Ovary (tissue), 9 donors: ENCODE results near the gene TTC3. TPM values are rescaled to one million over a fixed set of nuclear protein-coding genes. Genes with fewer than 3 reads are reported as not detected.

ENCODE experiments used
- DNase-seq, 5 donors: peaks; one replicate each; pipeline ENCODE4 v3.0.0-alpha.2; 2019 to 2020
- H3K27ac ChIP-seq, 2 donors: fragments of 200-600 bp; one replicate each; pipeline versions ENCODE4 v1.5.1 to v1.8.0; 2019 to 2022
- H3K27me3 ChIP-seq: fragments of 200-600 bp; one replicate; pipeline ENCODE4 v1.8.0; 2022
- H3K36me3 ChIP-seq: fragments of 200-600 bp; sonication (generic); one replicate; pipeline ENCODE4 v1.5.1; 2019
- H3K4me1 ChIP-seq: one replicate; pipeline ENCODE4 v1.8.1; 2013; ENCODE audit warnings: mild to moderate bottlenecking, moderate library complexity; ENCODE audit not compliant: insufficient read depth
- H3K4me3 ChIP-seq: fragments of 200-600 bp; sonication (generic); one replicate; pipeline ENCODE4 v1.5.1; 2017
- H3K9me3 ChIP-seq, 2 donors: fragments of 200-600 bp in 1 of 2; sonication (generic) in 1 of 2; one replicate each; pipeline versions ENCODE4 v1.5.1 to v1.8.1; 2013 to 2019; ENCODE audit warnings: mild to moderate bottlenecking in 1 of 2, moderate library complexity in 1 of 2
- EP300 ChIP-seq: sonication (generic); formaldehyde crosslinking; IDR thresholded peaks from one replicate; pipeline ENCODE4 v1.6.1; 2017; ENCODE audit warnings: antibody characterized with exemption
- POLR2A ChIP-seq: fragments of 450-650 bp; IDR thresholded peaks from one replicate; pipeline ENCODE4 v1.6.1; 2017; ENCODE audit warnings: antibody characterized with exemption, mild to moderate bottlenecking, moderate library complexity
- WGBS, 3 donors: extraction: QIAGEN DNeasy Blood & Tissue Kit in 1 of 3; methylation state at CpG; one replicate each; pipeline versions ENCODE4 v1.1.5 to v1.1.7; 2013 to 2017; 5-methylcytosine and 5-hydroxymethylcytosine counted together
- intact Hi-C, 4 donors: fragments of 100-400 bp; cut with DNase I; formaldehyde crosslinking; loops; one replicate each; pipeline versions ENCODE4 v1.11.0 to v1.15.1; 2022 to 2023
- polyA plus RNA-seq, 2 donors: library from polyadenylated mRNA; stranded (reverse); fragments of 200-250 nt in 1 of 2; fragments of 350-450 nt in 1 of 2; fragmentation: Illumina TruSeq in 1 of 2; extraction: RNeasy Lipid Tissue Mini Kit (QIAGEN cat#74804) in 1 of 2; gene quantifications; one replicate each; pipeline ENCODE4 v1.2.3, GENCODE V29; 2013 to 2014
- total RNA-seq, 7 donors: library from RNA; depleted of rRNA in 2 of 7; stranded (reverse); fragments of >200 nt in 2 of 7; fragmentation: NEBNext Ultra II Directional in 3 of 7; extraction: Animal tissue kit (Norgen Biotek cat#: 25700) in 3 of 7; gene quantifications; one replicate each; pipeline versions ENCODE4 v1.1.0 to v1.2.4, GENCODE V29; 2016 to 2023
- TF ChIP-seq, protein P1 (sequence below), 3 donors: fragments of 450-650 bp in 2 of 3; fragments of 200-600 bp in 1 of 3; IDR thresholded peaks; one replicate each; pipeline versions ENCODE4 v1.5.1 to v1.8.0; 2016 to 2022; ENCODE audit warnings: antibody characterized with exemption in 3 of 3, mild to moderate bottlenecking in 1 of 3
- donor health status: DM: no; HTN: no; CAD: no; lungs with moderate emphysema.
- donor health status: DM: no; HTN: no; CAD: no.
- donor health status: Bipolar disorder and iron deficiency.
- donor health status: DM: yes; HTN: yes; CAD: no.
- donor health status: DM: no; HTN: no; CAD: no.
- donor health status: DM: yes; HTN: yes; CAD: no.

Gene TTC3
- total and polyA plus RNA-seq, 9 donors, result 58.2 to 192 (median 155) TPM

DNA sequence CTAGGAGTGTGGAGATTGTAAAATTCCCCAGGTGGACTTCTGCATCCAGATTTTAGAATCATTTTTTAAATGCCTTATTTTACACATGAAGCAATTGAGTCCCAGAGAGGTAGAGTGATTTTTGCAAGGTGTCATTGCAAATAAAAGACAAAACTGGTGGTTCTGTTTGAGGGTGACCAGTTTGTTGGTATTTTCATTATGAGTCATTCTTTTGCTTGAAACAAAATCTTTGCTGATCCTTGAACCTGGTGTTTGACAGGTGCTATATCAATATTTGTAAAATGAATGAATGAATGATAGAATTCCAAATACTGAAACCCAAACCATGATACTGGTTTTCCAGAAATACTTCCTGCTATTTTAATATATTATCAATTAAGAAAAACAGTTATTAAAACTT lies 44.1 kb downstream of the TTC3 start:
- TF ChIP-seq POLR2A, result no peak
- TF ChIP-seq EP300, result no peak
- DNase-seq, result no peak
- intact Hi-C loops, result no loop called here
- H3K36me3 ChIP-seq, result no peaks in the 10 kb centered on the region
- no peaks in the 10 kb centered on the region for H3K27me3 ChIP-seq
- H3K9me3 ChIP-seq, result no peaks in the 10 kb centered on the region
- no peak overlapping the region for H3K4me3 ChIP-seq
- H3K27ac ChIP-seq, result no peak overlapping the region
- H3K4me1 ChIP-seq, result no peaks in the 10 kb centered on the region

DNA sequence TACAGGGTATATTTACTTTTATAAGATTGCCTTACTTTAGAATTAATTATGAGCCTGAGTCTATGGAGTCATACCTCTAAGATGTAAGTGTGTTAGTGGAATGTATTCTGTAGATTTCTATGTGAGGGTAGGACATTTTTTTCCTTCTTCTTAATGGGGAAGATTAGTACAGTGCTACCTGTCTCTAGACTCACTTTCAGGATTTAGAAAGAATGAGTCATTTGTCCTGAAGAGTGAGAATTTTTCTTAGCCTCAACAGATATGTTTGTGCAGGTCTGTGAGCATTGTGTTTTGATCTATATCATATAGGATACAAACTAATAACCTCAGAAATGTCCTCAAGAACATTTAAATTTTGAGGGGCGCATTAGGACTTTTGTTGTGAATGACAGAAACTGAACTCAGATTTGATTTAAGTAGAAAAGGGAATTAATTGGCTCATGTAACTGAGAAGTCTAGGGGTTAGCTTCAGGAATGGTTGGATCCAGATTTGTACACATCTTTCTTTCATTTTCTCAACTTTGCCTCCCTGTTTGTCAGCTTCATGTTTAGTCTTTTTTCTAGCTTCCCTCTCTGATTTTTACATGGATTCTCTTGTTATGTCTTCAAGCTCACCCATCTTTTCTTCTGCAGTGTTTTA lies 45.3 kb downstream of the TTC3 start:
- Histone ChIP-seq H3K4me1 (no peaks in the 10 kb centered on the region), H3K9me3 (no peaks in the 10 kb centered on the region), H3K27ac (no peak overlapping the region), H3K4me3 (no peak overlapping the region), H3K36me3 (no peaks in the 10 kb centered on the region), H3K27me3 (no peaks in the 10 kb centered on the region)
- DNase-seq, result no peak
- intact Hi-C loops, result no loop called here
- TF ChIP-seq, protein P1, sequence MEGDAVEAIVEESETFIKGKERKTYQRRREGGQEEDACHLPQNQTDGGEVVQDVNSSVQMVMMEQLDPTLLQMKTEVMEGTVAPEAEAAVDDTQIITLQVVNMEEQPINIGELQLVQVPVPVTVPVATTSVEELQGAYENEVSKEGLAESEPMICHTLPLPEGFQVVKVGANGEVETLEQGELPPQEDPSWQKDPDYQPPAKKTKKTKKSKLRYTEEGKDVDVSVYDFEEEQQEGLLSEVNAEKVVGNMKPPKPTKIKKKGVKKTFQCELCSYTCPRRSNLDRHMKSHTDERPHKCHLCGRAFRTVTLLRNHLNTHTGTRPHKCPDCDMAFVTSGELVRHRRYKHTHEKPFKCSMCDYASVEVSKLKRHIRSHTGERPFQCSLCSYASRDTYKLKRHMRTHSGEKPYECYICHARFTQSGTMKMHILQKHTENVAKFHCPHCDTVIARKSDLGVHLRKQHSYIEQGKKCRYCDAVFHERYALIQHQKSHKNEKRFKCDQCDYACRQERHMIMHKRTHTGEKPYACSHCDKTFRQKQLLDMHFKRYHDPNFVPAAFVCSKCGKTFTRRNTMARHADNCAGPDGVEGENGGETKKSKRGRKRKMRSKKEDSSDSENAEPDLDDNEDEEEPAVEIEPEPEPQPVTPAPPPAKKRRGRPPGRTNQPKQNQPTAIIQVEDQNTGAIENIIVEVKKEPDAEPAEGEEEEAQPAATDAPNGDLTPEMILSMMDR (IDR thresholded peaks at IDR 0.05), result no peak
- TF ChIP-seq EP300, result no peak
- no peak for TF ChIP-seq POLR2A
- WGBS, 3 donors, result 0 to 100% (median 98%) methylated on average over 1 of the region's 1 CpG

DNA sequence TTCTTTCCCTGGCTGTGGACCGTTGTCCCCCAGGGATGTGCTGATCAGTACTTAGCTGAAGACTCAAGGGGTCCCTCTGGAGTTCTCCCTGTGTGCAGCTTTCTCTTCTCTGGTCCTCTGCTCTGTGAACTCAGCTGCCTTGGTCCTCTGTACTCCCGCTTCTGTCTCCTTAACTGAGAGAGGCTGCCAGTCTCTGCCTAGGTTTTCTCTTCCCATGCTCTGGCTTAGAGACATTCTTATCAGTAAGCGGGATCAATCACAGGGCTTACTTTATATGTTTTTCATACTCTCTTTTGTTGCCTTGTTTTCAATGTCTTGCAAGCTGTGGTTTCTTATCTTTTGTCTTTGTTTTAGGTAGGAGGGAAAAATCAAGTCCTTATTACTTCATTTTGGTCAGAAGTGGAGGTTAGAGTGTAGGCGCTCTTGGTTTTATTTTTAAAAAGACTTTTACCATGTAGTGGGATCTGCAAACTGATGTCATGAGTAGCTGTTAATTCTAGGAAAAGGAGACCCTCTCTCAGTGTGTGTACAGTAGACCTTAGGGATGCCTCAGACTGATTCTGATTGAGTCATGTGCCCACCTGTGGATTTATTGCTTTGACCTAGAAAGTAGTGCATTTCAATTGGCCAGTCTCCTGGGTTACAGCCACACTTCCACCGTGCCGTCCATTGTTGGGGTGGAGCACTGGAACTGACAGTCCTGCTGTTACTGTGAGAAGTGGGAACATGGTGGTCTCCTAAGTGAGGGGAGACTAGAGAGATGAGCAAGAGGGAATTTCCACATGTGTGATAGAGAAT lies 46.6 kb downstream of the TTC3 start:
- 26 to 58% (median 53%) methylated on average over 6 of the region's 6 CpGs for WGBS, 3 donors

DNA sequence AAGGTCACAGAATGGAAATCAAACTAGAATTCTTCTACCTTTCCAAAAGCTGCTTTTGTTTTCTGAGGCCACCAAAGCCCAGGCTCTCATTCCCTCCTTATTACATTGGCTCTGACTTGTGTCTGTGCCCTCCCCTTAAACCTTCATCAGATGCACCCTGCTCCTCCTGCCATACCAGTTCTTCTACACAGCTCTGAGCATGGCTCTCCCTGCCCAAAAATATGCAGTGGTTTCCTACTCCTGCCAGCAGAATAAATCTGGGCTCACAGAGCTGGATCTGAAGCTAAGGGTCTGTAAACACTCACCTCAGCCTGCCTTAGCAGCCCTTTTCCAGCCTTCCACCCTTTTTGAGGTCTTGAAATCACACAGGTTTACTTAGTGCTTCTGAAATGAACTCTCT lies 55.0 kb downstream of the TTC3 start:
- intact Hi-C loops, result no loop called here
- no peaks in the 10 kb centered on the region for H3K36me3 ChIP-seq

More for the DNA sequence above, 46.6 kb downstream of the TTC3 start:
- Histone ChIP-seq H3K27ac (no peak overlapping the region), H3K4me3 (no peak overlapping the region), H3K4me1 (no peaks in the 10 kb centered on the region), H3K36me3 (no peaks in the 10 kb centered on the region), H3K27me3 (no peaks in the 10 kb centered on the region), H3K9me3 (no peaks in the 10 kb centered on the region)
- intact Hi-C loops, result no loop called here
- TF ChIP-seq EP300, result no peak
- TF ChIP-seq POLR2A, result no peak
- DNase-seq, result no peak

DNA sequence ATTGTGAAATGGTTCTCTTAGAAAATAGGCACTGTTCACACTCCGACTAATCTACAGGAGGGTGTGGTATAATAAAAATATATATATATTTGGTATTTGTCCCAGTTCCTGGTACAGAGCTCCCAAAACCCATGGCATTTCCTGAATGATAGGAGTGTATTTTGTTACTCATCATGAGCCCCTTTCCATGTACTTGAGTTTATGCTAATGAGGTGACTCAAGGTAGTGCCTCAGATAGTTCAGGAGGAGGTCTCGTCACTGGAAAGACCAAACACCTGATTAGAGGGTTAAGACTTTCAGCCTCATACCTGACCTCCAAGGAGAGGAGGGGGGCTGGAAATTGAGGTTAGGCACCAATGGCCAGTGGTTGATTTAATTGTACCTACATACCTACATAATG lies 57.9 kb downstream of the TTC3 start:
- intact Hi-C loops, result no loop called here
- no peaks in the 10 kb centered on the region for H3K4me1 ChIP-seq
- H3K4me3 ChIP-seq, result no peak overlapping the region
- no peak for DNase-seq
- TF ChIP-seq, protein P1 (IDR thresholded peaks at IDR 0.05), result no peak
- TF ChIP-seq POLR2A (no peak), EP300 (no peak)
- 92 to 96% (median 96%) methylated on average over 2 of the region's 2 CpGs for WGBS, 3 donors
- H3K27me3 ChIP-seq, result no peaks in the 10 kb centered on the region
- H3K36me3 ChIP-seq, result no peaks in the 10 kb centered on the region
- no peak overlapping the region for H3K27ac ChIP-seq
- no peaks in the 10 kb centered on the region for H3K9me3 ChIP-seq

More for the DNA sequence above, 55.0 kb downstream of the TTC3 start:
- no peak overlapping the region for H3K27ac ChIP-seq
- no peak overlapping the region for H3K4me3 ChIP-seq
- no peaks in the 10 kb centered on the region for H3K27me3 ChIP-seq
- no peak for DNase-seq
- TF ChIP-seq, protein P1 (IDR thresholded peaks at IDR 0.05), result no peak
- TF ChIP-seq POLR2A, result no peak
- no peak for TF ChIP-seq EP300
- no peaks in the 10 kb centered on the region for H3K4me1 ChIP-seq
- no peaks in the 10 kb centered on the region for H3K9me3 ChIP-seq
